Stimulated activated naive CD4-positive, alpha-beta T cell treated with Interleukin-2 at 50 U/mL for 16 hours (primary cell): ENCODE data around the gene PWP1.

Experiments used
- DNase-seq: peaks from one replicate; lab custom pipeline; 2025; lab: John Stamatoyannopoulos, UW

Gene PWP1

DNA sequence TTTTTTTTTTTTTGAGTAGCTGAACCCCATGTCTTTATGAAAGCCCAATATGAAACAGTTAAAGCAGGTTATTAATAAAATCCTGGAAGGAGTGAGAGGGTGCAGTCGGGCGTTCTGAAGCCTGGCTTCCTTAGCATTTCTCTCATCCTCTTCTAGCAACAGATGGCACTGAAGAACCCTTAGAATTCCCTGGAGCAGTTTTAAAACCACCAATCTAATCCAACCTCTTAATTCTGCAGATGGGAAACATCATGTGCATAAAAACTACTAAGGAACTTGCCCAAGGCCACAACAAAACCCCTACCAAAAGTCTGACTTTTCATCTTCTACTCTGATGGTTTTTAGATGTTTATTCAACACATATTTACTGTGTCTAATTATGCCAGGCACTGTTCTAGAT, 50.2 kb downstream of the PWP1 start:
- DNase-seq: no peak

DNA sequence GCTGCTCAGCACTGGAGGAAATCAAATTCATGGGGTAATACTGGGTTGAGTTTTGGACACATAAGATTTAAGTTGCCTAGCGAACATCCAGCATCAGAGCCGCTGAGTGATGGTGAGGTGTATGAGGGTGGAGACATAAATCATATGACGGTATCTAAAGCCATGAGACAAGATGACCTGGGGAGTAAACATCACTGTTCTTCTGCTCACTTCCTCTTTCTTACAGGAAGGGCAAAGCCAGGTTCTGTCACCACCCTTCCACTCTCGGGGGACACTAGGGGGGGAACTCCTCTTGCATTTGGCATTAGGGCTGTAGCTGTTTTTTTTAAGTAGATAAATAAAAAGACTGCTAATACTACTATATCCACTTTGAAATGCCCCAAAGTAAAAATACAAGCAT, 51.3 kb downstream of the PWP1 start:
- DNase-seq: no peak

DNA sequence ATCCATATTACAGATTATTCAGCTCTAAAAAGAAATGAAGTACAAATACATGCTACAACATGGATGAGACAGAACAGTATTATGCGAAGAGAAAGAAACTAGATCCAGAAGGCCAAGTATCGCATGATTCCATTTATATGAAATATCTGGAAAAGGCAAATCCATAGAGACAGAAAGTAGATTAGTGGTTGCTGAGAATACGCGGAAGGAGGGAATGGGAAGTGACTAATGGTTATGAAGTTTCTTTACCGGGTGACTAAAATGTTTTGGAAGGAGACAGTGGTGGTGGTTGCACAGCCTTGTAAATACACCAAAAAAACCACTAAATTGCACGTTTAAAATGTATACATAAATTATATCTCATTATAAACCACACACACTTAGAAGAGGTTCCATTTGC, 62.9 kb downstream of the PWP1 start:
- no peak for DNase-seq

DNA sequence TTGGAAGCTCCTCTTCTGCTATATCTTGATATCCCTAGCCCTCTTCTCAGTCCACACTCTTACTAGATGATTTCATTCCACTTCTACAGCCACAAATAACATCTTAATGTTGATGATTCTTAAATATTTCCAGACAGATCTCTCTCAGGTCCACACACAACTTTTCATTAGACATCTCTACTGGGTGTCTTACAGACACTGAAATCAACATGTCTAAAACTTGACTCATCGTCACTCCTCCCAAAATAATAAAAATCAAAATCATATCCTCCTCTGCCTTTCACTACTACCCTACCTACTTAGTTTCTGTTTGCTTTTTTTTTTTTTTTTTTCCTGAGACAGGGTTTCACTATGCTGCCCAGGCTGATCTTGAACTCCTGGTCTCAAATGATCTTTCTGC, 63.5 kb downstream of the PWP1 start:
- no peak for DNase-seq

DNA sequence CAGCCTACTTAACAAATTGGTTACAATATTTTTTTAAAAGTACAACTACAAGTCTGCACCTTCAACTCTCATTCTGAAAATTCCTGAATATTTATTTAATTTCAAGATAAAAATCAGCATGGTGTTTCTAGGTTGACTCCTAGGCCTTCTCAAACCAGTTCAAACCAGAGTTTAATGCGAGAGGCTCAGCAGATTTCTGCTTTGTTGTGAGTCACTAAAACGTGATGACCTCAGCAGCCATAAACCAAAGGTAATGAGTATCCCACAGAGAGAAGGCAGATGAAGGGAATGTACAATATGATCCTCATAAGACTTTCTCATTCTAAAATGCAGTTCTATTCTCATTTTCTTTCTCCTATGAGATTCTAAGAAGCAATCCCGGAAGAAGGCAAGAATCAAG, 73.8 kb downstream of the PWP1 start:
- DNase-seq: no peak

DNA sequence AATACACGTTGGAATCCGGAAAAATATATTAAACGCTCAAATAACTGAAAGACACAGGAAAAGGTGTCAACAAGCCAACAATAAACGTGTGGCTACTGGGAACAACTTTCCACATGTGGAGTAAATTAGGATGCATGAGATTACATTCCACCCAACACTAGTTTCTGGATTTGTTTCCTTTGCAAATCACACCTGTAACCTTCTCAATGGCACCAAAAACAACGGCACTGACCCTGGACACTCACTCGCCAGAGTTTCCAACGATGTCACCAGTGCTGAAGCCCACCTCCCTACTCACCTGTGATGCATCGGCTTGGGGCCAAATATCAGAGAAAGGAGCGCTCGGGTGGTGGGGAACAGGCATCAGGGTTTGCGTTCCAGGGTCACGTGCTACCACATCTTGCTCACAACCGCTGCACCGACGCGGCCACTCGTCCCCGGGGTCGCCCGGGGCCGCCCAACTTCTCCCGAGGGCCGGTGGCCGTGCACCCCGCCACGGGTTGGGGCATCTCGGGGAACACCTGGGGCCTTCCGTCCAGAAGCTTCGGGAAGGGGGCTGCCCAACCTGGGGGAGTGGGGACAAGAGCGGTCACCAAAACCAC, 74.7 kb downstream of the PWP1 start:
- DNase-seq: no peak

DNA sequence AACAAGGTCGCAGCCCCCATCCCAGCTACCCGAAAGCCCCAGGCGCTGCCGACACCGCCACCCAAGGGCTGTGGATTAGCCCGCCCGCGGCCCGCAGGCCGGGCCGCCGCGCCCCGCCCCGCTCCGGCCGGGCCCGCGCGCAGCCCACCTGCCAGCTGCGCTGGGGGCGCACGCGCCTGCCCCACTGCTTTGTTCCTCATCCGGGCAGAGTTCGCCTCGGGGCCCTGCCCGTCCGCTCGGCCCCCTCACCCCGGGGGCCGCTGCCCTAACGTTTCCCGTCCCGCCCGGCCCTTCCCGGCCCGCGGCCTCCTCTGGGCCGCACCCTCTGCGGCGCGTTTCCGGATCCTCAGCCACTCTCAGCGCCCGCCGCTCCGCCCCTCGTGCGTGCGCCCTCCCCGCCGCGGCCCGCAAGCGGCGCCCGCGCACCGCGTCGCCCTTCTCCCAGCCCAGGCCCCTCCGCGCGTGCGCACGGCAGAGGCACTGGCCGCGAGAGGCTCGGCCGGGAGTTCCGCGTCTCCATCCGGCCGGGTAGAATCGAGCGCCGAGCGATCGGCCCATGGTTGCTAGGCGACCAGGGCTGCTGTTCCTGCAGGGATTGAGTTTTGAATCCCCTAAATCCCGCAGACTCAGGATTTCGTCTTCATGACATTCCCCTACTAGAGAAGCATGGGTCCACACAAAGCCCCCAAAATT, 75.4 kb downstream of the PWP1 start, which contains the start of gene PRDM4:
Gene PRDM4, minus strand, starts transcription at position 329 of the 693 bp plus-strand sequence. CDS start 622 bp downstream, outside the sequence.
- peak; percentile 89 for DNase-seq

DNA sequence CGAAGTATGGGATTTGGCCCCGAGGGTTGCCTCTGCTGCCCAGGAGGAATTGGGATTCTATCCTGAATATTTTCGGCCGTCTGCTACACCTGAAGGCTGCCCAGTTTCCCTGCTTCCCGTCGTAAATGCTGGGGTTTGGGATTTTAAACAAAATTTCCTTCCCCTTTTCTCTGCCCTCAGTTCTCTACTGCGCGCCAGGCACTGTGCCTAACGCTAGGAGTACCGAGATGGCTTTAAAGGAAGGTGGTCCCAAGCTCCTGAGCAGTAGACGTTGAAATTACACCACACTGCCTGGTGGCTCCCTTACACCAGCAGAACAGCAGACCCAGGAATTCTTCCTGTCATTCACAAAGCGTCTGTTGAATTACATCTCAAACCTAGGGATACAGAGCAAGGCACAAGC, 75.9 kb downstream of the PWP1 start:
- no peak for DNase-seq
